SK-N-SH (cell line): ENCODE results near the gene BACE2. TPM values are rescaled to one million over a fixed set of nuclear protein-coding genes. Genes with fewer than 3 reads are reported as not detected.

Source experiments
- CTCF ChIA-PET: fragments of 300-600, 350-600 bp; formaldehyde crosslinking; extraction: SDS; loops from one replicate; lab custom pipeline; 2021; lab: Yijun Ruan, JAX
- POLR2A ChIA-PET: fragments of 350-600 bp; sonication (Branson Sonifier 250); formaldehyde crosslinking; extraction: SDS; loops from one replicate; lab custom pipeline; 2020; ENCODE audit warnings: antibody characterized with exemption, inconsistent platforms; lab: Yijun Ruan, JAX
- DNase-seq: peaks from one replicate; pipeline ENCODE4 v3.0.0; 2012
- H2AFZ ChIP-seq: fragments of 200-600 bp; sonication (generic); 2 replicates; pipeline ENCODE4 v1.8.1; 2016; ENCODE audit warnings: antibody characterized with exemption, mild to moderate bottlenecking, low read depth
- H3F3A ChIP-seq: fragments of 200-600 bp; sonication (generic); replicated peaks from 2 replicates; pipeline ENCODE3; 2016; ENCODE audit warnings: antibody characterized with exemption, mild to moderate bottlenecking; ENCODE audit not compliant: insufficient read depth
- H3K27ac ChIP-seq, 2 experiments: fragments of 200-500 bp in 1 of 2; fragments of 200-600 bp in 1 of 2; sonication (Bioruptor generic) in 1 of 2; sonication (generic), shearing (Covaris generic) in 1 of 2; 2 replicates each; pipeline versions ENCODE4 v1.5.1 to v1.6.1; 2014 to 2016; ENCODE audit warnings: low read depth in 2 of 2, inconsistent platforms in 1 of 2, low read length in 1 of 2, mild to moderate bottlenecking in 1 of 2, mixed read lengths in 1 of 2
- H3K27me3 ChIP-seq: fragments of 200-600 bp; sonication (generic), shearing (Covaris generic); 2 replicates; pipeline ENCODE4 v1.6.1; 2016; ENCODE audit warnings: mixed run types; ENCODE audit not compliant: insufficient read depth
- H3K36me3 ChIP-seq, 2 experiments: fragments of 200-500 bp in 1 of 2; fragments of 200-600 bp in 1 of 2; sonication (Bioruptor generic) in 1 of 2; sonication (generic) in 1 of 2; replicated peaks in 1 of 2; 2 replicates each; pipeline versions ENCODE3 to v1.5.1; 2014 to 2016; ENCODE audit warnings: low read length in 1 of 2, mild to moderate bottlenecking in 1 of 2; ENCODE audit not compliant: insufficient read depth in 2 of 2, control insufficient read depth in 1 of 2
- H3K4me1 ChIP-seq, 2 experiments: fragments of 200-500 bp in 1 of 2; fragments of 200-600 bp in 1 of 2; sonication (Bioruptor generic) in 1 of 2; sonication (generic), shearing (Covaris generic) in 1 of 2; 2 replicates each; pipeline versions ENCODE4 v1.5.1 to v1.6.1; 2014 to 2016; ENCODE audit warnings: low read depth in 1 of 2, low read length in 1 of 2, mixed run types in 1 of 2; ENCODE audit not compliant: insufficient read depth in 2 of 2, control insufficient read depth in 1 of 2
- H3K4me2 ChIP-seq: fragments of 200-600 bp; sonication (generic), shearing (Covaris generic); 2 replicates; pipeline ENCODE4 v1.6.1; 2017; ENCODE audit warnings: mixed run types
- H3K4me3 ChIP-seq, 2 experiments: fragments of 200-500 bp in 1 of 2; fragments of 200-600 bp in 1 of 2; sonication (Bioruptor generic) in 1 of 2; sonication (generic), shearing (Covaris generic) in 1 of 2; 2 replicates each; pipeline versions ENCODE4 v1.5.1 to v1.8.1; 2014 to 2016; ENCODE audit warnings: low read depth in 2 of 2, inconsistent platforms in 1 of 2, low read length in 1 of 2, mild to moderate bottlenecking in 1 of 2, mixed read lengths in 1 of 2, moderate library complexity in 1 of 2
- H3K79me2 ChIP-seq: fragments of 200-600 bp; sonication (generic); 2 replicates; pipeline ENCODE4 v1.8.1; 2017; ENCODE audit warnings: mild to moderate bottlenecking; ENCODE audit not compliant: insufficient read depth
- H3K9ac ChIP-seq: fragments of 200-600 bp; sonication (generic); 2 replicates; pipeline ENCODE4 v1.6.1; 2017; ENCODE audit warnings: mixed run types
- H3K9me2 ChIP-seq: fragments of 200-600 bp; sonication (generic); 2 replicates; pipeline ENCODE4 v1.6.1; 2017; ENCODE audit warnings: mixed run types
- H3K9me3 ChIP-seq: fragments of 200-600 bp; sonication (generic); 2 replicates; pipeline ENCODE4 v1.6.1; 2017; ENCODE audit warnings: mixed run types, mild to moderate bottlenecking, moderate library complexity
- H4K20me1 ChIP-seq: fragments of 200-600 bp; sonication (generic); 2 replicates; pipeline ENCODE4 v1.6.1; 2017; ENCODE audit warnings: mild to moderate bottlenecking, mixed run types; ENCODE audit not compliant: insufficient read depth
- FOXM1 ChIP-seq: IDR thresholded peaks from 2 replicates; pipeline ENCODE4 v1.4.0; 2012; ENCODE audit warnings: low read depth, mild to moderate bottlenecking
- GABPA ChIP-seq: IDR thresholded peaks from 2 replicates; pipeline ENCODE4 v1.4.0; 2012; ENCODE audit warnings: low read depth, mild to moderate bottlenecking
- MEF2A ChIP-seq: IDR thresholded peaks from 2 replicates; pipeline ENCODE4 v1.4.0; 2012; ENCODE audit warnings: low read depth, borderline replicate concordance
- MXI1 ChIP-seq: IDR thresholded peaks from 2 replicates; pipeline ENCODE4 v1.6.1; 2012; ENCODE audit warnings: mild to moderate bottlenecking, low read depth, low read length, improper control_type of control experiment
- POLR2AphosphoS5 ChIP-seq: IDR thresholded peaks from 2 replicates; pipeline ENCODE4 v1.6.1; 2012; ENCODE audit warnings: low read depth, low read length
- RFX5 ChIP-seq: IDR thresholded peaks from 2 replicates; pipeline ENCODE4 v1.6.1; 2012; ENCODE audit warnings: mild to moderate bottlenecking, improper control_type of control experiment, low read length
- SIN3A ChIP-seq: IDR thresholded peaks from 2 replicates; pipeline ENCODE4 v1.6.1; 2012; ENCODE audit warnings: low read depth, mild to moderate bottlenecking, low read length, moderate library complexity, borderline replicate concordance
- TEAD4 ChIP-seq: IDR thresholded peaks from 2 replicates; pipeline ENCODE4 v1.4.0; 2012; ENCODE audit warnings: mild to moderate bottlenecking, borderline replicate concordance; ENCODE audit not compliant: insufficient read depth
- YY1 ChIP-seq: IDR thresholded peaks from 2 replicates; pipeline ENCODE4 v1.4.0; 2012; ENCODE audit warnings: low read depth, mild to moderate bottlenecking
- polyA plus RNA-seq, 3 experiments: library from polyadenylated mRNA; depleted of rRNA; stranded (reverse); fragments of >200 nt; gene quantifications; 2 replicates each; pipeline ENCODE4 v1.2.3, GENCODE V29; 2012
- TF ChIP-seq, protein P1 (sequence below): fragments of 200-600 bp; sonication (generic); IDR thresholded peaks from 2 replicates; pipeline ENCODE4 v1.6.1; 2017; ENCODE audit warnings: antibody characterized with exemption, mild to moderate bottlenecking, moderate library complexity
- TF ChIP-seq, protein P2 (sequence below): fragments of 150-350 bp; IDR thresholded peaks from 2 replicates; pipeline ENCODE4 v1.6.1; 2016; ENCODE audit warnings: mild to moderate bottlenecking, low read depth, low read length
- TF ChIP-seq, protein P3 (sequence below): IDR thresholded peaks from 2 replicates; pipeline ENCODE4 v1.6.1; 2012; ENCODE audit warnings: mild to moderate bottlenecking, low read depth, low read length, moderate library complexity
- TF ChIP-seq, protein P4 (sequence below): IDR thresholded peaks from 2 replicates; pipeline ENCODE4 v1.4.0; 2012; ENCODE audit warnings: low read depth, borderline replicate concordance

The BACE2 gene
- polyA plus RNA-seq, 1 of the 3 experiments (the other 2 are of a cell fraction) = 23.4 TPM

DNA sequence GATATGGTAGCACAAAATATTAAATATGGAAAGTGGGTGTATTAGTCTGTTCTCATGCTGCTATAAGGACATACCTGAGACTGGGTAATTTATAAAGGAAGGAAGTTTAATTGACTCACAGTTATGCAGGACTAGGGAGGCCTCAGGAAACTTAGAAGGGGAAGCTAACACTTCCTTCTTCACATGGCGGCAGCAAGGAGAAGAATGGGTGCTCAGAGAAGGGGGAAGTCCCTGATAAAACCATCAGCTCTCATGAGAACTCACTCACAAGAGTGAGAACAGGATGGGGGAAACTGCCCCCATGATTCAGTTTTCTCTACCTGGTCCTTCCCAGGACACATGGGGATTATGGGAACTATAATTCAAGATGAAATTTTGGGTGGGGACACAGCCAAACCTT is 15.8 kb upstream of the BACE2 start (continued):
- TF ChIP-seq, protein P1, sequence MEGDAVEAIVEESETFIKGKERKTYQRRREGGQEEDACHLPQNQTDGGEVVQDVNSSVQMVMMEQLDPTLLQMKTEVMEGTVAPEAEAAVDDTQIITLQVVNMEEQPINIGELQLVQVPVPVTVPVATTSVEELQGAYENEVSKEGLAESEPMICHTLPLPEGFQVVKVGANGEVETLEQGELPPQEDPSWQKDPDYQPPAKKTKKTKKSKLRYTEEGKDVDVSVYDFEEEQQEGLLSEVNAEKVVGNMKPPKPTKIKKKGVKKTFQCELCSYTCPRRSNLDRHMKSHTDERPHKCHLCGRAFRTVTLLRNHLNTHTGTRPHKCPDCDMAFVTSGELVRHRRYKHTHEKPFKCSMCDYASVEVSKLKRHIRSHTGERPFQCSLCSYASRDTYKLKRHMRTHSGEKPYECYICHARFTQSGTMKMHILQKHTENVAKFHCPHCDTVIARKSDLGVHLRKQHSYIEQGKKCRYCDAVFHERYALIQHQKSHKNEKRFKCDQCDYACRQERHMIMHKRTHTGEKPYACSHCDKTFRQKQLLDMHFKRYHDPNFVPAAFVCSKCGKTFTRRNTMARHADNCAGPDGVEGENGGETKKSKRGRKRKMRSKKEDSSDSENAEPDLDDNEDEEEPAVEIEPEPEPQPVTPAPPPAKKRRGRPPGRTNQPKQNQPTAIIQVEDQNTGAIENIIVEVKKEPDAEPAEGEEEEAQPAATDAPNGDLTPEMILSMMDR = no peak
- no peak for TF ChIP-seq YY1
- TF ChIP-seq, protein P2, sequence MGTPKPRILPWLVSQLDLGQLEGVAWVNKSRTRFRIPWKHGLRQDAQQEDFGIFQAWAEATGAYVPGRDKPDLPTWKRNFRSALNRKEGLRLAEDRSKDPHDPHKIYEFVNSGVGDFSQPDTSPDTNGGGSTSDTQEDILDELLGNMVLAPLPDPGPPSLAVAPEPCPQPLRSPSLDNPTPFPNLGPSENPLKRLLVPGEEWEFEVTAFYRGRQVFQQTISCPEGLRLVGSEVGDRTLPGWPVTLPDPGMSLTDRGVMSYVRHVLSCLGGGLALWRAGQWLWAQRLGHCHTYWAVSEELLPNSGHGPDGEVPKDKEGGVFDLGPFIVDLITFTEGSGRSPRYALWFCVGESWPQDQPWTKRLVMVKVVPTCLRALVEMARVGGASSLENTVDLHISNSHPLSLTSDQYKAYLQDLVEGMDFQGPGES = no peak
- no peak for TF ChIP-seq GABPA
- TF ChIP-seq, protein P3, sequence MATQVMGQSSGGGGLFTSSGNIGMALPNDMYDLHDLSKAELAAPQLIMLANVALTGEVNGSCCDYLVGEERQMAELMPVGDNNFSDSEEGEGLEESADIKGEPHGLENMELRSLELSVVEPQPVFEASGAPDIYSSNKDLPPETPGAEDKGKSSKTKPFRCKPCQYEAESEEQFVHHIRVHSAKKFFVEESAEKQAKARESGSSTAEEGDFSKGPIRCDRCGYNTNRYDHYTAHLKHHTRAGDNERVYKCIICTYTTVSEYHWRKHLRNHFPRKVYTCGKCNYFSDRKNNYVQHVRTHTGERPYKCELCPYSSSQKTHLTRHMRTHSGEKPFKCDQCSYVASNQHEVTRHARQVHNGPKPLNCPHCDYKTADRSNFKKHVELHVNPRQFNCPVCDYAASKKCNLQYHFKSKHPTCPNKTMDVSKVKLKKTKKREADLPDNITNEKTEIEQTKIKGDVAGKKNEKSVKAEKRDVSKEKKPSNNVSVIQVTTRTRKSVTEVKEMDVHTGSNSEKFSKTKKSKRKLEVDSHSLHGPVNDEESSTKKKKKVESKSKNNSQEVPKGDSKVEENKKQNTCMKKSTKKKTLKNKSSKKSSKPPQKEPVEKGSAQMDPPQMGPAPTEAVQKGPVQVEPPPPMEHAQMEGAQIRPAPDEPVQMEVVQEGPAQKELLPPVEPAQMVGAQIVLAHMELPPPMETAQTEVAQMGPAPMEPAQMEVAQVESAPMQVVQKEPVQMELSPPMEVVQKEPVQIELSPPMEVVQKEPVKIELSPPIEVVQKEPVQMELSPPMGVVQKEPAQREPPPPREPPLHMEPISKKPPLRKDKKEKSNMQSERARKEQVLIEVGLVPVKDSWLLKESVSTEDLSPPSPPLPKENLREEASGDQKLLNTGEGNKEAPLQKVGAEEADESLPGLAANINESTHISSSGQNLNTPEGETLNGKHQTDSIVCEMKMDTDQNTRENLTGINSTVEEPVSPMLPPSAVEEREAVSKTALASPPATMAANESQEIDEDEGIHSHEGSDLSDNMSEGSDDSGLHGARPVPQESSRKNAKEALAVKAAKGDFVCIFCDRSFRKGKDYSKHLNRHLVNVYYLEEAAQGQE = no peak
- TF ChIP-seq SIN3A = no peak

DNA sequence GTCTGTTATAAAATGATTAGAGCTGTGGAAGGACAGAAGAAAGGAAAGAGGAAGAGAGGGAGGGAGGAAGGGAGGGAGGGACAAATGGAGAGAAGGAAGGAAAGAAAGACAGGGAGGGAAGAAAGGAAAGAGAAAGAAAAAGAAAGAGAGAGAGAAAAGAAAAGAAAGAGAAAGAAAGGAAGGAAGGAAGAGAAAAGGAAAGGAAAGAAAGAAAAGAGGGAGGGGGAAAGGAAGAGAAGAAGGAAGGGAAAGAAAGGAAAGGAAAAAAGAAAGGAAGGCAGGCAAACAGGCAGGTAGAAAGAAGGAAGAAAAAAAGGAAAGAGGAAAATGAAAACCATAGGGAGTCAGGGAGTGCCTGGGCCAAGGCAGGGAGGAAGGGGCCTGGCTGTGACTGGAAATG is 14.5 kb upstream of the BACE2 start:
- CTCF ChIA-PET = interaction anchor here (0.8 to 1.6 kb wide), 2 partner anchors 16 to 20 kb away, joined by 3 to 4 read pairs; no protein-coding TSS in a partner anchor

More for the DNA sequence above, 14.5 kb upstream of the BACE2 start:
- Histone ChIP-seq H3K9me3 (no peaks in the 10 kb centered on the region), H3K4me1 (no peaks in the 10 kb centered on the region), H3K4me3 (no peak overlapping the region), H3K4me2 (no peak overlapping the region), H3F3A (no peaks in the 10 kb centered on the region), H3K27ac (no peak overlapping the region), H3K36me3 (no peaks in the 10 kb centered on the region), H3K9ac (no peak overlapping the region), H4K20me1 (no peaks in the 10 kb centered on the region), H3K27me3 (no peaks in the 10 kb centered on the region), H2AFZ (no peak overlapping the region), H3K79me2 (no peaks in the 10 kb centered on the region), H3K9me2 (no peaks in the 10 kb centered on the region)
- DNase-seq = no peak
- POLR2A ChIA-PET = no interaction called here
- TF ChIP-seq, protein P1 = no peak
- TF ChIP-seq FOXM1 (no peak), TEAD4 (no peak), GABPA (no peak), RFX5 (no peak), MXI1 (no peak), POLR2AphosphoS5 (no peak), MEF2A (no peak)
- TF ChIP-seq, protein P4, sequence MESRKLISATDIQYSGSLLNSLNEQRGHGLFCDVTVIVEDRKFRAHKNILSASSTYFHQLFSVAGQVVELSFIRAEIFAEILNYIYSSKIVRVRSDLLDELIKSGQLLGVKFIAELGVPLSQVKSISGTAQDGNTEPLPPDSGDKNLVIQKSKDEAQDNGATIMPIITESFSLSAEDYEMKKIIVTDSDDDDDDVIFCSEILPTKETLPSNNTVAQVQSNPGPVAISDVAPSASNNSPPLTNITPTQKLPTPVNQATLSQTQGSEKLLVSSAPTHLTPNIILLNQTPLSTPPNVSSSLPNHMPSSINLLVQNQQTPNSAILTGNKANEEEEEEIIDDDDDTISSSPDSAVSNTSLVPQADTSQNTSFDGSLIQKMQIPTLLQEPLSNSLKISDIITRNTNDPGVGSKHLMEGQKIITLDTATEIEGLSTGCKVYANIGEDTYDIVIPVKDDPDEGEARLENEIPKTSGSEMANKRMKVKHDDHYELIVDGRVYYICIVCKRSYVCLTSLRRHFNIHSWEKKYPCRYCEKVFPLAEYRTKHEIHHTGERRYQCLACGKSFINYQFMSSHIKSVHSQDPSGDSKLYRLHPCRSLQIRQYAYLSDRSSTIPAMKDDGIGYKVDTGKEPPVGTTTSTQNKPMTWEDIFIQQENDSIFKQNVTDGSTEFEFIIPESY = no peak
